ENCODE data around the gene TNFSF4.
A peak's percentile ranks its signal among the peaks of the same experiment; 100 is the strongest.

Gene TNFSF4

DNA sequence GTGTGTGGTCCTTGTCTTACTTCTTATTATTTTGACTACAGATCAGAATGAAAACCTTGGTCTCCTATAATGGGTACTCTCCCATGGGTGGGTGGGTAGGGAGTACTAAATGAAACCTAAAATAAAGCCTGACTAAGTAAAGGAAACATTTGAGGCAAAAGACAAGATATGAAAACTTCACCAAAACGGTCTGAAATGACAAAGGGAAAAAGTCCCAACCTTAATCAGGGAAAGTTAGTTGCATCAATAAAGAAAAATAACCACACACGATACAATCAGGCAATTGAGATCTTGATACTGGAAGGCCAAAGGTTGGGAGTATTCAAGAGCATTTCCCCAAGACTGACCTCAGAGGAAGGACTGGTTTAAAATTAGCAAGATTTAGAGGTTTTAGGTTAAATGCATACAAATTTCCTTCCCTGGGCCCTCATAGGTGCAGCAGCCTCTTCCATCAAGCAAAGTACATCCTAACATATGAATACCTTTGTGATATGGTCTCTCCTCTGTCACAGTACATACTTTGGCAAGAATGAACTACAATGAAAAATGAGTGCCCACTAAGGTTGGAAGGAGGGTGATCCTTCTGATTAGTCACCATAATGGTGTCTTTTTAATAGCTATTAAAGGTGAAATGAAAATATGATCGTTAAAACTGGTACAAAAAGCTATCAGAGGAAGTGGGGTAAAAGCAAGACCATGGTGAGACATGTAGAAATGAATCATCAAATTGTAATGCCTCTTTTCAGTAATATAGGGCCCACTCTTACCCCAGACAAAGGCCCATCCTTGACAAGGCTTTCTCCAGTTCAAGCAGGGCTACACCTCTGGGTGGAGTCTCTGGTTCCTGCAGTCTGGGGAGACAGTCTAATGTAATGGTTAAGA lies 15.3 kb upstream of the TNFSF4 start:
- TF ChIP-seq CTCF (IDR thresholded peaks at IDR 0.05; ENCODE audit: borderline replicate concordance, extremely low read depth, low read length, poor library complexity, severe bottlenecking) = no peak
- Histone ChIP-seq H3K4me3 (ENCODE audit: low read depth in 1 of 2, low read length in 2 of 2) (no peak overlapping the region), H3K27me3 (ENCODE audit: insufficient read depth, low read length, poor library complexity) (no peaks in the 10 kb centered on the region), H2AFZ (ENCODE audit: low read depth, low read length) (no peak overlapping the region), H3K4me2 (ENCODE audit: insufficient read depth, low read length) (no peak overlapping the region), H4K20me1 (ENCODE audit: insufficient read depth, low read length) (no peaks in the 10 kb centered on the region), H3K4me1 (ENCODE audit: insufficient read depth, low read length) (peaks cover 7% of the 10 kb centered on the region), H3K79me2 (ENCODE audit: insufficient read depth, low read length) (no peaks in the 10 kb centered on the region), H3K9ac (ENCODE audit: low read depth, low read length) (no peak overlapping the region), H3K27ac (ENCODE audit: low read length) (no peak overlapping the region), H3K36me3 (ENCODE audit: insufficient read depth, low read length) (no peaks in the 10 kb centered on the region), H3K9me3 (ENCODE audit: insufficient read depth, low read length, severe bottlenecking) (peaks cover 2% of the 10 kb centered on the region)
- no peak for DNase-seq
- ATAC-seq (ENCODE audit: insufficient read depth, low read depth) = no peak

DNA sequence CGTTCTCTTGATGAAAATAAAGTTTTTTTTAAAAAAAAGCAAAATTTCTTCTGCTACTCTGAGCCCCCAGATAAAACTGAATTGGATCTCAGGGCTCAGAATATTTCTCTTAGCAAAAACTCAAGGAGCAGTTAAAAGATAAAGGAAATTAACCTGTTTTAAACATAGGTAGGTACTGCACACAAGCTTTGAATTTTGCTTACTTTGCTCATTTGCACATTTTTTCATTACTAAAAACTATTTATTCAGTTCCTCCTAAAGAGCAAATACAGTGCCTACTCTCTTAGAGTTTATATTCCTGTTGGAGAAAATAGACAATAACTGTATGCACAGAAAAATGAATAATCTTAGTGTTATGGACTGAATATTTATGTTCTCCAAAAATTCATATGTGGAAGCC lies 13.0 kb upstream of the TNFSF4 start:
- DNase-seq = no peak
- H3K4me2 ChIP-seq (ENCODE audit: insufficient read depth, low read length) = no peak overlapping the region
- no peaks in the 10 kb centered on the region for H3K36me3 ChIP-seq (ENCODE audit: insufficient read depth, low read length)
- peaks cover 7% of the 10 kb centered on the region for H3K4me1 ChIP-seq (ENCODE audit: insufficient read depth, low read length)
- ATAC-seq (ENCODE audit: insufficient read depth, low read depth) = no peak
- TF ChIP-seq CTCF (IDR thresholded peaks at IDR 0.05; ENCODE audit: borderline replicate concordance, extremely low read depth, low read length, poor library complexity, severe bottlenecking) (no peak), EZH2 (IDR thresholded peaks at IDR 0.05; ENCODE audit: borderline replicate concordance, low read depth, low read length, severe bottlenecking) (no peak)
- H3K4me3 ChIP-seq (ENCODE audit: low read depth in 1 of 2, low read length in 2 of 2) = no peak overlapping the region
- H3K79me2 ChIP-seq (ENCODE audit: insufficient read depth, low read length) = no peaks in the 10 kb centered on the region
- no peak overlapping the region for H2AFZ ChIP-seq (ENCODE audit: low read depth, low read length)
- no peak overlapping the region for H3K27ac ChIP-seq (ENCODE audit: low read length)
- no peak overlapping the region for H3K9ac ChIP-seq (ENCODE audit: low read depth, low read length)
- no peaks in the 10 kb centered on the region for H4K20me1 ChIP-seq (ENCODE audit: insufficient read depth, low read length)
- no peaks in the 10 kb centered on the region for H3K9me3 ChIP-seq (ENCODE audit: insufficient read depth, low read length, severe bottlenecking)
- no peaks in the 10 kb centered on the region for H3K27me3 ChIP-seq (ENCODE audit: insufficient read depth, low read length, poor library complexity)

GRCh38 chr1:173213665-173214064 lies 6.5 kb upstream of the TNFSF4 start:
- no peaks in the 10 kb centered on the region for H3K36me3 ChIP-seq (ENCODE audit: insufficient read depth, low read length)
- H3K4me3 ChIP-seq (ENCODE audit: low read depth in 1 of 2, low read length in 2 of 2) = no peak overlapping the region
- no peaks in the 10 kb centered on the region for H4K20me1 ChIP-seq (ENCODE audit: insufficient read depth, low read length)
- H3K9me3 ChIP-seq (ENCODE audit: insufficient read depth, low read length, severe bottlenecking) = no peaks in the 10 kb centered on the region
- H3K4me1 ChIP-seq (ENCODE audit: insufficient read depth, low read length) = peaks cover 7% of the 10 kb centered on the region
- H3K79me2 ChIP-seq (ENCODE audit: insufficient read depth, low read length) = no peaks in the 10 kb centered on the region
- no peak for DNase-seq
- no peak overlapping the region for H3K27ac ChIP-seq (ENCODE audit: low read length)
- 0 out of 3 replicates have a peak, but pooled peaks have one; percentile 40 for ATAC-seq (ENCODE audit: insufficient read depth, low read depth)
- no peak overlapping the region for H3K9ac ChIP-seq (ENCODE audit: low read depth, low read length)
- no peak overlapping the region for H3K4me2 ChIP-seq (ENCODE audit: insufficient read depth, low read length)
- H3K27me3 ChIP-seq (ENCODE audit: insufficient read depth, low read length, poor library complexity) = no peaks in the 10 kb centered on the region
- H2AFZ ChIP-seq (ENCODE audit: low read depth, low read length) = no peak overlapping the region
- no peak for TF ChIP-seq CTCF (IDR thresholded peaks at IDR 0.05; ENCODE audit: borderline replicate concordance, extremely low read depth, low read length, poor library complexity, severe bottlenecking)
- TF ChIP-seq EZH2 (IDR thresholded peaks at IDR 0.05; ENCODE audit: borderline replicate concordance, low read depth, low read length, severe bottlenecking) = no peak

All from DND-41 (cell line).